ENCODE data around the gene SELENOV.

The SELENOV gene

GRCh38 chr19:39496063-39496462 lies 18.9 kb upstream of the SELENOV start:
- no peak for DNase-seq

DNA sequence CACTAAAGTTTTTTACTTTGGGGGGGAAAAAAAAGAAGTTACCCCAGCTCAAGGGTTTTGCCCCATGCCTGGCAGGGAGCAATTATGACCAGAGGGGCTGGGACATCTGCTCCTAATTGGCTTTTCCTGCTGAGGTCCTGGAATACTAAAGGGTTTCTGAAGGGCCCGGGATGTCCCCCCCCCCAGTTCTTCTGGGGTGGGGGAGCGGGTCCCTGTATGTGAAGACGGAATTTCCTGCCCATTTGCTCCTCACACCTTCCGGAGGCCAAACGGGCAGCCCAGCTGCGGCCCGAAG lies 17.3 kb upstream of the SELENOV start:
- DNase-seq: no peak

- DNase-seq: no peak
Measured at GRCh38 chr19:39497996-39498797, 16.7 kb upstream of the SELENOV start.

GRCh38 chr19:39498798-39499642 lies 15.9 kb upstream of the SELENOV start, which contains the start of gene DLL3:
Gene DLL3 (plus strand): TSS chr19:39498947. CDS start chr19:39498975, 28 bp downstream.
- no peak for DNase-seq

DNA sequence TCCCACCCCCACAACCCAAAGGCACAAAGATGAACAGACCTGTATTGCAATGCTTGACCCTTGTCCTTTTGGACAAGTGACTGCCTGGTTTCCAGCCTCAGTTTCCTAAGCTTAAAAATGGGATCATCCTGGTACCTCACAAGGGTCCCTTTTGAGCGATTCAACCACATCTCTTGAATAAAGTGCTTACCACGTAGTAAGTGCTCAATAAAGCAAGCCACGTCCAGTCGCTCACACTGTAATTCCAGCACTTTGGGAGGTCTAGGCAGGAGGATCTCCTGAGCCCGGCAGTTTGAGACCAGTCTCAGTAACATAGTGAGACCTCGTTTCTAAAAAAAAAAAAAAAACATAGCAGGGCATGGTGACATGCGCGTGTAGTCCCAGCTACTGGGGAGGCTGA lies 15.0 kb upstream of the SELENOV start:
- DNase-seq: no peak

- DNase-seq: no peak
Measured at GRCh38 chr19:39500543-39500942, 14.4 kb upstream of the SELENOV start.

DNA sequence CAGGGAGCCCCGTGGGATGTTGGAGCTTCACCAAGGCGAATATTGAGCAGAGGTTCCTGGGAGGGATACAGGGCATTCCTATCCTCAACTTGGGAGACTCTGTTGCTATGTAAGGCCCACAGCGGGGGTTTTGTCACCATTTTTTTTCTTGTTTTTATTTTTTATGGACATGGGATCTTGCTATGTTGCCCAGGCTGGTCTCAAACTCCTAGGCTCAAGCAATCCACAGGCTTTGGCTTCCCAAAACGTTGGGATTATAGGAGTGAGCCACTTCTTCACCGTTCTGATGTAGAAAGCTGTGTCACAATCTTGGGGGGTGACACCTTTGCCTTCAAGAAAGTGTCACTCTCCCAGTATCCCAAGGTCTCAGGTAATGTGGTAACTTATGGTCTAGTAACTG lies 13.6 kb upstream of the SELENOV start:
- DNase-seq: no peak

GRCh38 chr19:39502640-39503417 lies 12.1 kb upstream of the SELENOV start:
- DNase-seq: peak; percentile 30 to 74 (median 54)

DNA sequence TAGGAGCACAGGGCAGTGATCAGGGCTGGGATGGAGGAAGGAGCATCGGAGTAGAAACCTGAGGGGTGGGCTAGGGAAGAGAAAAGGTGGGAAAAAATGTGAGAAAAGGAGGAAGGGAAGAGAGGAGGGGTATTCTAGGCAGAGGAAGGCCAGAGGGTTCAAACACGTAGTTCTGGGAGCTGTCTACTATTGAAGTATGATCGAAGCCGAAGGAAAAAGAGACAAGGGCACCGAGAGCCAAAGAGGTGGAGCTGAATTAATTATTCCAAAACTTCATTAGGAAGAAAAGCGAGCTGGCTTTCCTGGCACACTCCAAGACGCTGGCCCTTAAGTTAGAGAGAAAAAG lies 8.4 kb upstream of the SELENOV start:
- no peak for DNase-seq

GRCh38 chr19:39506944-39507714 lies 7.8 kb upstream of the SELENOV start:
- DNase-seq: peak in 1 of 4 experiments; percentile 26

- DNase-seq: no peak
Measured at GRCh38 chr19:39507715-39508364, 7.1 kb upstream of the SELENOV start.

DNA sequence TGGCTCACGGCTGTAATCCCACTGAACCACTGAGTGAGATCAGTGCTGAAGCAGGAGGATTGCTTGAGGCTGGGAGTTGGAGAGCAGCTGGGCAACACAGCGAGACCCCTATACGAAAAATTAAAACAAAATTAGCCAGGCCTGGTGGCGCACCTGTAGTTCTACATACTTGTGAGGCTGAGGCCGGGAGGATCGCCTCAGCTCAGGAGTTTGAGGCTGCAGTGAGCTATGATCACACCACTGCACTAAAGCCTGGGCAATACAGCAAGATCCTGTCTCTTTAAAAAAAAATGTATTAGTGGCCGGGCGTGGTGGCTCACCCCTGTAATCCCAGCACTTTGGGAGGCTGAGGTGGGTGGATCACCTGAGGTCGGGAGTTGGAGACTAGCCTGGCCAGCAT lies 6.3 kb upstream of the SELENOV start:
- DNase-seq: no peak

DNA sequence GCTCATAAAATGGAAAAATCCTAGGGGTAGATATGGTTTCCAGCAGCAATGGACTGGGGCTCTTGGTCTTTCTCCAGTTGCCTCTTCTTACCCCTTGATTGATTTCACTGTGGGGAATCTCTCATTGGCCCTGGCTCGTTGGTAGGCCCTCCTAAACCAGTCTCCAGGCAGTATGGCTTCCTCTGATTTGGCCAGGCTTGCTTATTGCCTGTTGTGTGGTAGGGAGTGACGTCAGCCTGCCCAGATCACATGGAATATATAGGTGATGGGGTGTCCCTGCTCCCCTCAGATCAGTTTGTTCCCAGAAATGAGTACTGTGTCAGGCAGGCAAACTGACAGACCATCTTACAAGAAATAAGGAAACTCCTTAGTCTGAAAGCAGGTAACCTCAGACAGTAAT lies 5.7 kb upstream of the SELENOV start:
- no peak for DNase-seq

GRCh38 chr19:39512988-39513387 lies 2.0 kb upstream of the SELENOV start:
- no peak for DNase-seq

DNA sequence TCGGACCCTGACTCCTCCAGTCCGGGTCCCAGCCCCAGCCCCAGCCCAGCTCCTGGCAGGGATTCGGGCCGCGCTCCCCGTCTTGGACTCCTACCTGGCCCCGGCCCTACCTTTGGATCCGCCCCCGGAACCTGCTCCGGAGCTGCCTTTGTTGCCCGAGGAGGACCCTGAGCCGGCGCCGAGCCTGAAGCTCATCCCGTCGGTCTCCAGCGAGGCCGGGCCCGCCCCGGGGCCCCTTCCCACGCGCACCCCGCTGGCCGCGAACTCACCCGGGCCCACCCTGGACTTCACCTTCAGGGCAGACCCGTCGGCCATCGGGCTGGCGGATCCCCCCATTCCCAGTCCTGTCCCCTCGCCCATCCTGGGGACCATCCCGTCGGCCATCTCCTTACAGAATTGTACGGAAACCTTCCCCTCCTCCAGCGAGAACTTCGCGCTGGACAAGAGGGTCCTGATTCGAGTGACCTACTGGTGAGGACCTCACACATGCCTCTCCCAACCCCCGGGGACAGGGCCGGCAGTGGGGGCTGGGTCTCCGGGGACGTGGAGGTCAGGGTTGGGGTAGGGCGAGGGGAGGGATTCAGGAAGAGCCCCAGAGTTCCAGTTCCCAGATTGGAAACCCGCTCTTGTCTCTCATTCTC lies 732 bp downstream of the SELENOV start:
- DNase-seq: peak in 1 of 4 experiments; percentile 9

DNA sequence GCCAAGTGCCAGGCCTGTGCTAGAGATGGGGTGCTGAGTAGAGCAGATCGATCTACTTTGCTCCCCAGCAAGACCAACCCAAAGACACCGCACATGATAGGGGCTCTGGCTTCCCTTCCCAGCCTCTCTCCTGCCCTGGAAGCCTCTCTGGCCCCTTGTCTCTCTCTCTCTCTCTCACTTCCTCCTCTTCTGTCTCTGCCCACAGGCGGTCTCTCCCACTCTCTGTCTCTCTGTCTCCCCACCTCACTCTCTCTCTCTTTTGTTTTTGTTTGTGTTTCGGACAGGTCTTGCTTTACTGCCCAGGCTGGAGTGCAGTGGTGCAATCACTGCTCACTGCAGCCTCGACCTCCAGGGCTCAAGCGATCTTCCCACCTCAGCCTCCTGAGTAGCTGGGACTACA lies 1.3 kb downstream of the SELENOV start:
- DNase-seq: no peak

- DNase-seq: no peak
Measured at GRCh38 chr19:39517432-39517831, 2.5 kb downstream of the SELENOV start.

GRCh38 chr19:39518458-39518857 lies 3.5 kb downstream of the SELENOV start:
- no peak for DNase-seq

- DNase-seq: no peak
Measured at GRCh38 chr19:39518975-39519374, 4.0 kb downstream of the SELENOV start.

- DNase-seq: no peak
Measured at GRCh38 chr19:39520541-39521484, 5.9 kb downstream of the SELENOV start.

All from activated naive CD4-positive, alpha-beta T cell (primary cell).